ENCODE measurements around the gene BMX. TPM values are rescaled to one million over a fixed set of nuclear protein-coding genes. Genes with fewer than 3 reads are reported as not detected.

The BMX gene
- total RNA-seq, 1 donor from 2014 or later = 1.8 TPM

- intact Hi-C loops (cut with DNase I) = loop anchor here (10.0 kb wide), 1 partner anchor 65 kb away; no protein-coding TSS in a partner anchor
- ATAC-seq (ENCODE audit: poor library complexity) = no peak
Measured at GRCh38 chrX:15499976-15500375, 631 bp upstream of the BMX start.

GRCh38 chrX:15501506-15501905 lies 899 bp downstream of the BMX start:
- intact Hi-C loops (cut with DNase I) = no loop called here
- ATAC-seq (ENCODE audit: poor library complexity) (no peak), DNase-seq (no peak)

More at GRCh38 chrX:15499976-15500375, 631 bp upstream of the BMX start:
- DNase-seq = no peak

GRCh38 chrX:15504661-15505060 lies 4.1 kb downstream of the BMX start:
- intact Hi-C loops (cut with DNase I) = no loop called here
- DNase-seq = no peak
- ATAC-seq (ENCODE audit: poor library complexity) = no peak

- ATAC-seq (ENCODE audit: poor library complexity) (no peak), DNase-seq (no peak)
- intact Hi-C loops (cut with DNase I) = no loop called here
Measured at GRCh38 chrX:15505101-15505500, 4.5 kb downstream of the BMX start.

GRCh38 chrX:15507005-15507404 lies 6.4 kb downstream of the BMX start:
- DNase-seq (no peak), ATAC-seq (ENCODE audit: poor library complexity) (no peak)
- intact Hi-C loops (cut with DNase I) = no loop called here

- intact Hi-C loops (cut with DNase I) = no loop called here
- no peak for ATAC-seq (ENCODE audit: poor library complexity)
- DNase-seq = no peak
Measured at GRCh38 chrX:15509845-15510244, 9.2 kb downstream of the BMX start.

- ATAC-seq (ENCODE audit: poor library complexity) (no peak), DNase-seq (no peak)
- intact Hi-C loops (cut with DNase I) = no loop called here
Measured at GRCh38 chrX:15511563-15511962, 11.0 kb downstream of the BMX start.

GRCh38 chrX:15512401-15512965 lies 11.9 kb downstream of the BMX start:
- ATAC-seq (ENCODE audit: poor library complexity) = no peak
- intact Hi-C loops (cut with DNase I) = no loop called here
- DNase-seq = no peak

GRCh38 chrX:15514279-15514678 lies 13.7 kb downstream of the BMX start:
- no peak for DNase-seq
- intact Hi-C loops (cut with DNase I) = no loop called here
- ATAC-seq (ENCODE audit: poor library complexity) = no peak

- ATAC-seq (ENCODE audit: poor library complexity) = no peak
- intact Hi-C loops (cut with DNase I) = no loop called here
- DNase-seq = no peak
Measured at GRCh38 chrX:15515931-15516330, 15.3 kb downstream of the BMX start.

- DNase-seq (no peak), ATAC-seq (ENCODE audit: poor library complexity) (no peak)
- intact Hi-C loops (cut with DNase I) = no loop called here
Measured at GRCh38 chrX:15522464-15522863, 21.9 kb downstream of the BMX start.

GRCh38 chrX:15523088-15523487 lies 22.5 kb downstream of the BMX start:
- intact Hi-C loops (cut with DNase I) = no loop called here
- no peak for ATAC-seq (ENCODE audit: poor library complexity)
- DNase-seq = no peak

GRCh38 chrX:15524417-15524816 lies 23.8 kb downstream of the BMX start:
- intact Hi-C loops (cut with DNase I) = no loop called here
- ATAC-seq (ENCODE audit: poor library complexity) (no peak), DNase-seq (no peak)

GRCh38 chrX:15525664-15526416 lies 25.2 kb downstream of the BMX start:
- intact Hi-C loops (cut with DNase I) = no loop called here
- DNase-seq = no peak
- ATAC-seq (ENCODE audit: poor library complexity) = no peak

- no peak for DNase-seq
Measured at GRCh38 chrX:15529165-15529564, 28.6 kb downstream of the BMX start.

GRCh38 chrX:15530318-15530717 lies 29.7 kb downstream of the BMX start:
- intact Hi-C loops (cut with DNase I) = no loop called here
- no peak for ATAC-seq (ENCODE audit: poor library complexity)
- DNase-seq = no peak

More at GRCh38 chrX:15529165-15529564, 28.6 kb downstream of the BMX start:
- no peak for ATAC-seq (ENCODE audit: poor library complexity)
- intact Hi-C loops (cut with DNase I) = no loop called here

GRCh38 chrX:15546745-15547144 lies 46.1 kb downstream of the BMX start:
- ATAC-seq (ENCODE audit: poor library complexity) = no peak
- no peak for DNase-seq
- intact Hi-C loops (cut with DNase I) = no loop called here

GRCh38 chrX:15547356-15547755 lies 46.7 kb downstream of the BMX start:
- DNase-seq = no peak
- intact Hi-C loops (cut with DNase I) = no loop called here
- no peak for ATAC-seq (ENCODE audit: poor library complexity)

GRCh38 chrX:15549189-15550012 lies 48.8 kb downstream of the BMX start:
- intact Hi-C loops (cut with DNase I) = no loop called here
- ATAC-seq (ENCODE audit: poor library complexity) (no peak), DNase-seq (no peak)

GRCh38 chrX:15559227-15559626 lies 58.6 kb downstream of the BMX start:
- intact Hi-C loops (cut with DNase I) = no loop called here
- DNase-seq = no peak
- ATAC-seq (ENCODE audit: poor library complexity) = no peak
